ACHN (cell line): ENCODE measurements around the gene GGT5.
A peak's percentile ranks its signal among the peaks of the same experiment; 100 is the strongest.
"Not testable (repeated sequence)": the region's sequence is repeated elsewhere in the genome, so short reads cannot be mapped to it uniquely, and the experiment has no call there.

Experiments used
- DNase-seq: peaks from one replicate; pipeline ENCODE4 v3.0.0-alpha.2; 2015
- in situ Hi-C: cut with HindIII; loops from 2 replicates; pipeline ENCODE4 v1.10.0; 2017; ENCODE audit warnings: low sequenced_read_pairs, low pct_ligation_motif_present, low pct_unique_long_range_greater_than_20kb

The GGT5 gene, protein sequence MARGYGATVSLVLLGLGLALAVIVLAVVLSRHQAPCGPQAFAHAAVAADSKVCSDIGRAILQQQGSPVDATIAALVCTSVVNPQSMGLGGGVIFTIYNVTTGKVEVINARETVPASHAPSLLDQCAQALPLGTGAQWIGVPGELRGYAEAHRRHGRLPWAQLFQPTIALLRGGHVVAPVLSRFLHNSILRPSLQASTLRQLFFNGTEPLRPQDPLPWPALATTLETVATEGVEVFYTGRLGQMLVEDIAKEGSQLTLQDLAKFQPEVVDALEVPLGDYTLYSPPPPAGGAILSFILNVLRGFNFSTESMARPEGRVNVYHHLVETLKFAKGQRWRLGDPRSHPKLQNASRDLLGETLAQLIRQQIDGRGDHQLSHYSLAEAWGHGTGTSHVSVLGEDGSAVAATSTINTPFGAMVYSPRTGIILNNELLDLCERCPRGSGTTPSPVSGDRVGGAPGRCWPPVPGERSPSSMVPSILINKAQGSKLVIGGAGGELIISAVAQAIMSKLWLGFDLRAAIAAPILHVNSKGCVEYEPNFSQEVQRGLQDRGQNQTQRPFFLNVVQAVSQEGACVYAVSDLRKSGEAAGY

GRCh38 chr22:24245030-24245431 lies at the start of gene GGT5:
Gene GGT5 (minus strand): TSS chr22:24245082. CDS start chr22:24244725, 357 bp downstream.
- in situ Hi-C loops, DNase-seq: not testable (repeated sequence)

DNA sequence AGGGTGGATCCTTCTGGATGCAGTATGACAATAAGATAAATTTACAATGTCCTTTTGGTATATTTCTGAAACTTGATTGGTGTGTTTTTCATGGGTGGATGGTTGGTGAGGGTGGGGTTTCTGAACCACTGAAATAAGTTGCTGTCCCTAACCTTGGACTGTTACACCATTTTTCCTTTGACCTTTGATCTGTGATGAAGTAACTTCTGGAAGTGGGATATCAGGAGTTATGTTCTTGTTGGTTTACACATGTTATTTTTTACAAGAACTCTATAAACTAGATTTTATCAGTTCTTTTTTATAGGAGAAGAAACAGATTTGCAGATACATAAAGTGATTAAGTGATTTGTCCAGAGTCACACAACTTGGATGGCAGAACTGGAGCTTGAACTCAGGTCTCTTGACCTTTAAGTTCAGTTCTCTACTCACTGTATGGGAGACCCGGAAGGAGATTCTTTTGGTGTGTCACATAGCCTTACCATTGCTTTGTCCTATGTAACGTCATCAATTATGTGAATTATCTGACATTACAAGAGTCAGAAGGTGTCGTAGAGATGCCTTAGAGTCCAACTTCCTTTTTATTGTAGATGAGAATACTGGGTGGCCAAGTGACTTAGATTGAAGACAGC lies 47.4 kb upstream of the GGT5 start:
- DNase-seq, in situ Hi-C loops: not testable (repeated sequence)

- in situ Hi-C loops, result no loop called here
- no peak for DNase-seq
Observed at GRCh38 chr22:24291515-24292201, 46.8 kb upstream of the GGT5 start.

GRCh38 chr22:24290459-24290858 lies 45.6 kb upstream of the GGT5 start:
- no peak for DNase-seq
- in situ Hi-C loops, result no loop called here

GRCh38 chr22:24289741-24290163 lies 44.9 kb upstream of the GGT5 start:
- DNase-seq, result no peak
- in situ Hi-C loops, result no loop called here

DNA sequence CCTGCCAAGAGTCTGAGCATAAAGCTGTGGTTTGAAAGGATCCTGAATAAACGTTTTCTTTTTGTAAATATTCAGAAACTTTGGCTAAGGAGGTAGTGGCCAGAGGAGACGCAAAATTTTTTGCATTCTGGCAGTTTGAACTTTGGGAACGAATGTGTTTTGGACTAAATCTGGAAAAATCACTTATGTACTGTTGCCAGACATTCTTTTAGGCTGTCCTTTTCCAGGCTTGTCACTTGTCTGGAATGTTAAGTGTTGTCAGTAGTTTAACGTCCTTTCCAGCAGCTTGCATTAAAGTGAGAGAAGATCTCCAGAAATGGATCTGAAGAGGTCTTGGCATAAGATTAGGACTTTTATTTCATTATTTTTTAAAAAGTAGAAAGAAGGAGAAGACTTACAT lies 44.2 kb upstream of the GGT5 start:
- in situ Hi-C loops, result no loop called here

GRCh38 chr22:24287801-24288200 lies 42.9 kb upstream of the GGT5 start:
- in situ Hi-C loops, DNase-seq: not testable (repeated sequence)

More for the DNA sequence above, 44.2 kb upstream of the GGT5 start:
- DNase-seq, result peak; percentile 67

DNA sequence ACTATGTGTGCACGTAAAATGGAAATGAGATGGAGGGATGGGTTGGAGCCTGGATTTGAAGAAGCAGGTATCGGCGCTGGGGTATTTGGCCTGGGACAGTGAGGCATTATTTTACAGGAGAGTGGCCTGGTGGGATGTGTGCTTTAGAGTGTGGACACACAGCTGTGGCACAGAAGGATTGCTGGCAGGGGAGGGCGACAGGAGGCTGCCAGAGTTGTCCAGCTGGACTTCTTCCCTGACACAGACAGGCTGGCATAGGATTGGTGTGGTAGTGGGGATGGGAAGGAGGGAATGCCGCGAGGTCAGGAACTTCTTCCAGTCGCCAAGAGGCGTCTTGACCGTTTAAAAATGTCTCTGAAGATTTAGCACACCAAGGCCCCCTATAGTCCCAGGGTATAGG lies 42.3 kb upstream of the GGT5 start:
- DNase-seq, in situ Hi-C loops: not testable (repeated sequence)

GRCh38 chr22:24285245-24285644 lies 40.4 kb upstream of the GGT5 start:
- in situ Hi-C loops, result no loop called here
- DNase-seq, result no peak

DNA sequence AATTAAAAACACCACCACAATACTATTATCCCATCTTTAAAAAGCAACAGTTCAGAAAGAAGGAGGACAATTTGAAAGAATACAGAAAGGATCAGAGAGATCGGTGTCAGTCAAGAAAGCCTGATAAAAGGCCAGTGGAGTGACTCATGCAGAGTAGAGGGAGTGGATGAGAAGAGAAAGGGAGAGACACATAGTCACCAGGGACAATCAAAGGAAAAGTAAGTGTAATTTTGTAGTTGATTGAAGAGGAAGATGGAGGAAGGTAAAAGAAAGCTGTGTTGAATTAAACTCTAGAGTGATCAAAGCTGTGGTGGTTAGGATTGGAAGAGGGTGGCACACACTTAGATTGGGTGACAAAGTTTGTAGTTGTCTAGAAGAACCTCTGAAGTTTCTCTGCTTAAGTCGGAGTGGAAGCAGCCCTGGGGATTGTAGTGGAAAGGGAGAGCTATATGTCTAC lies 39.9 kb upstream of the GGT5 start:
- in situ Hi-C loops, result no loop called here
- peak; percentile 25 for DNase-seq

DNA sequence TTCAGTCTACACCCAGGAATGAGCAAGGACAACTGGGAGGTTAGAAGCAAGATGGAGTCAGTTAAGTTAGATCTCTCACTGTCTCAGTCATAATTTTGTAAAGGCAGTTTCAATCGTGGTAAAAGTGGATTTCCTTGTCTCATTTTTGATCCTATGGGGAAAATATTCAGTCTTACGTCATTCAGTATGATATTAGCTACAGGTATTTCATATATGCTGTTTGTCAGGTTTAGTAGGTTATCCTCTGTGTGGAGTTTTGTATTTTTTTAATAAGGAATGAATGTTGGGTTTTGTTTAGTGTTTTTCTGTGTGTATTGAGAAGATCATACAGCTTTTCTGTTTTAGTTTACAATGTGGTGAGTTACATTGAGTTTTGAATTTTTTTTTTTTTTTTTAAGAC lies 37.5 kb upstream of the GGT5 start:
- DNase-seq, result no peak
- in situ Hi-C loops, result no loop called here

DNA sequence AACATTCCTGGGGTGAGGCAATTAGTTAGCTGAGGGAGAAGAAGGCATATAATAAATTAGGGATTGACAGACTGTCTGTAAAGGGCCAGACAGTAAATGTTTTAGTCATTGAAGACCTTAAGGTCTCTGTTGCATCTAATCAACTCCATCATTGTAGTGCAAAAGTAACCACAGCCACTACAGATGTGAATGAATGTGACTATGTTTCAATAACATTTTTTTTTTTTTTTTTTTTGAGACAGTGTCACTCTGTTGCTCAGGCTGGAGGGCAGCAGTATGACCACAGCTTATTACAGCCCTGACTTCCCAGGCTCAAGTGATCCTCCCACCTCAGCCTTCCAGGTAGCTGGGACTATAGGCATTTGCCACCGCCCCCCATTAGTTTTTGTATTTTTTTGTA lies 35.5 kb upstream of the GGT5 start:
- DNase-seq, in situ Hi-C loops: not testable (repeated sequence)

DNA sequence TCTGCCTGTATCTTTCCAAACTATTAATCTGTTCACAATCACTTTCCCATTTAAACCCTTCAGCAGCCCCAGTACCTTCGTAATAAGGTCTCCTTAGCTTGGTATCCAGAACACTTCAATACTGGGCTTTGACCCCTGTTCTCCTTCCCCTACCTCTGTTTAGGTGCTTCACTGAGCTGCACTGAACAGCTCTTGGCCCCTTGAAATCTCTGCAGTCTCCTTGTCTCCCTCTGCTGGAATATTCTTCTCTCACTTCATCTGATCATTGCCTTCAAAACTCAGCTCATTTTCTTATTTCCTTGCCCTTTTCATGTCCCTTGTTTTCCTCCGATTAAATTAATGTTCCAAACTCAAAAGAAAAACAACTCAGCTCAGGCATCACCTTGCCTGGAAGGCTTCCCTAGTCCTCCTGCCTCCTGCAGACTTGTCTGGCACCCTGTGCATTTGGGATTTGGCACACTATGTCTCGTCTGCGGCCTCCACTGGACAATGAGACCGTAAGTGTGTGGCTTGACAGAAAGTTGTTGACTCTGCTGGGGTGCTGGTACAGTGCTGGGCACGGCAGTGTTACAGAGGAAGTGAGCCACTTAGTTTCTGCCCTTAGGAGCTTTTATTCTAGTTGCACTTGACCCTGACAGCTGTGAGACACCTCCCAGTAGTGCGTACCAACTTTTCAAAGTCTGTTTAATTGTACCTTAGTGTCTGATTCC lies 30.0 kb upstream of the GGT5 start:
- in situ Hi-C loops, DNase-seq: not testable (repeated sequence)

DNA sequence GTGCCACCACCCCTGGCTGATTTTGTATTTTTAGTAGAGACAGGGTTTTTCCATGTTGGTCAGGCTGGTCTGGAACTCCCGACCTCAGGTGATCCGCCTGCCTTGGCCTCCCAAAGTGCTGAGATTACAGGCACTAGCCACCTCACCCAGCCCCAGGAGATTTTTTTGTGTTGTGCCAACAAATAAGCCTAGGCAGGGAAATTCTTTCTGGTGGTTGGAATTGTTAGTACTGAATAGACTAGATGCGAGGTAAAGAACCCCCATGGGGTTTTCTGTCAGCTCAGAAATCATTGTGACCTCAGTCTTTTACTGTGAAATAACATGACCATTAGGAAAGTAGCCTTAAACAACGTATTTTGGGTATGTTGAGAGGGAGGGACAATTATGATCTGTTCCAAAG lies 29.0 kb upstream of the GGT5 start:
- not testable (repeated sequence) for DNase-seq

GRCh38 chr22:24273031-24273430 lies 28.1 kb upstream of the GGT5 start:
- DNase-seq, in situ Hi-C loops: not testable (repeated sequence)

More for the DNA sequence above, 29.0 kb upstream of the GGT5 start:
- in situ Hi-C loops, result not testable (repeated sequence)

DNA sequence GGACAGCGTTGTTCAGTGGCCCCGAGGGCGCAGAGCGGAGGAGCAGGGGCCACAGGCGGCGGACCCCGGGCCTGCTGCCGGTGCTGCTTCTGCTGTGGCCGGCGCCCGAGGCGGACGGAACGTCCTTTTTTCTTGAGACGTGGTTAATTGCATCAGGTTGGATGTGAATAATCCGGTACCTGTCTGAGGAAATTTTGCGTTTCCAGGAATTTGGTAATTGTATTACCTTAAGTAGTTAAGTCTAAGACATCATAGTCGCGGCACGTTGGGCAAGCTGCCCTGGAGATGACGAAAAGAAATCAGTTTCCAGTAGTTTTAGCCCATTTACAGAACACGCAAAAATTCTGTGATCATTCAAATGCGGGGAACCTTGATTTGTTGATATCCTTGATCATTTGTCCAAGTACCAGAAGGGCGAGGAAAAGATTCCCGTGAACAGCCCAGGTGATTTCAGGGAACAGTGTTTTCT lies 26.5 kb upstream of the GGT5 start:
- in situ Hi-C loops, result no loop called here
- peak; percentile 15 for DNase-seq

GRCh38 chr22:24270556-24271385 lies 25.9 kb upstream of the GGT5 start, which contains the start of gene SPECC1L:
Gene SPECC1L (plus strand): TSS chr22:24270831. CDS start chr22:24302232, 31,401 bp downstream.
- in situ Hi-C loops, result no loop called here
- DNase-seq, result peak; percentile 85
